Activated CD8-positive, alpha-beta memory T cell treated with anti-CD3 and anti-CD28 coated beads, Interleukin-2, amount 50 U/mL, for 1 hour (primary cell): ENCODE data around the gene CCSAP.
"Not testable (repeated sequence)": the region's sequence is repeated elsewhere in the genome, so short reads cannot be mapped to it uniquely, and the experiment has no call there.

Experiments
- DNase-seq: peaks from one replicate; pipeline ENCODE4 v3.0.0-alpha.2; 2020; ENCODE audit errors: extremely low read depth

The CCSAP gene

DNA sequence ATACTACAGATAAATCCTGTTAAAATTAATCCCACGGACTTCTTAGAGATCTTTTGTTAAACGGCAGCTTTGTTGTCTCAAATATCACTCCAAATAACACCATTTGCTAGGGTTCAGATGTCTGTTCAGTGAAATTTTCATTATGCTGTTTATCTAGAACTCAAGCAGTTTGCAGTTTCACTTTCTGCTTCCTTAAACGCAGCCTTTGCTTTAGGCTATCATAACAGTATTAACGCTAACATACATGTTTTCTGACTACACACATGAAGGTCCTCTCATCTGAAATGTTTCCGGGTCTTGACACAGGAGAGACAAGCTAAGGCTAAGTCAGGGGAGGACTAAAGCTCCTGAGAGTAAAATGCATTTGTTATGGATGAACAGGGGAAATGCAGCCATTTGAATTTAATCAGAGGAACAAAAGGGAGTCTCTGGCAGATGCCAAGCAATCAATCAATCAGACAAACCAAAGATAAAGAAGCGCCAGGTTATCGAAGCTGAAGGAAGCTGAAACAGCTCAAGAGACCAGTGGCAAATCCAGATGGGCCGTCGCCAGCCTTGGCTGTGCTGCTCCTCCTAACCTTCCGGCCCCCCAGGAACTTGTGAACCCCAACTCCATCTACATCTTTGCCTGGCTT is 16.9 kb downstream of the CCSAP start:
- no peak for DNase-seq

DNA sequence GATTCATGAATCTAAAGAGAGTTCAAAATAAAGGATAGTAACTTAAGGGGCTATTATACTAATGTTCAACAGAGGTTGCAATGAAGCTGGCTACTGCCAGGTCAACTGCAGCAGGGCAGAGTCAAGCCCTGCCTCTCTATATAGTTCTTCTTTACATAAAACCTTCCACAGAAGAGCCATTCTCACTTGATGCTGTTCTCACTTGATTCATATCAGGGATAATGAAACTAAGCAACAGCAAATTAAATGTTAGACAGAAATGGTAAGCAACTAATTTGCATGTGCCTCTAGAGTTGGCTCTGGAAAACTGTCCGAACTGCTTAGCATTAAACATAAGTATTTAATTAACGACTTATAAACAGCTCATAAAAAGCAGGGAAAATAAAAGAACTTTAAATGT is 17.4 kb downstream of the CCSAP start:
- no peak for DNase-seq

DNA sequence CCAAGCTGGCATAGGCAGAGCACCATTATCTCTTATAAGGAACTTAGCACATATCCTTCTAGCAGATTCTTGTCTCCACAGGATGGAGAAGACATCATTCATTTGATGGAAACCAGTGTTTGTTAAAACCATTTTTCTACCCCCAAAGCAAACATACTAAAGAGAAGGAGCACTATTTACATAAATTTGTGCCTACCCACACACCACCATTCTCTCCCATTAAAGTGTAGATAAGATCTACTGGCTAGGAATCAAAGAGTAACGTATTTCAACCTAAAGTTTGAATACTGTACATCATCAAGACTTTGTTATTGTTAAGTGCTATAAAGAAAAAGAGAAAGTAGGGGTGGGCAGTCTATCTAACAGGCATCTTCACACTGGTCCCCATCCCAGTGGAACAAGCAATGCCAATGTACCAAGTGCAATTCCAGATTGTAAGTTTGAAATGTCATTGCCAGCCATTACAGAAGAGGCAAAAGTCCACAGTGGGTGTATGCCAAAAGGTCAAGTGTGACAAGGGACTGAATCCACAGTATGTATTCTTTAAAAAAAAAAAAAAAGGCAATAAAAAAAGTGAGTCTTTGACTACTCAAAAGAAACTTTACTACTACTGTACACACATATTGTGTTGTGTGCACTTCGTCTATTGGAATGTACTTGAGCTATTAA is 18.8 kb downstream of the CCSAP start:
- DNase-seq: no peak

DNA sequence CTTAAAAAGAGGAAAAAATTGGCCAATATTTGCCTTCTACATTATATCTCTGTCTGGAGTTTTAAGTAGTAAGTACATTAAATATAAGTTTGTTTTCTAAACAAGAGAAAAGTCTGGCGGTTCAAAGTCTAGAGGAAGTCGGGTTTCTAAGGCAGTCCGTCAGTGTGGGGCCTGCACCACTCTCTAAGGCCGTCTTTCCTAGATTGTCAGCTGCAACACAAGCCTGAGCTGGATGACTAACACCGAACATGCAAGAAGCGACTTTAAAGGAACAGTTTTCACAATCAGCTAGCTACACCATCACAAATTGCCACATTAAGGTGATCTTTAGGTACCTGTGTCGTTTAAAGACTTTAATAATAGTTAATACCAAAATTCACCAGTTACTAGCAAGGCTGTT is 19.6 kb downstream of the CCSAP start:
- DNase-seq: no peak

DNA sequence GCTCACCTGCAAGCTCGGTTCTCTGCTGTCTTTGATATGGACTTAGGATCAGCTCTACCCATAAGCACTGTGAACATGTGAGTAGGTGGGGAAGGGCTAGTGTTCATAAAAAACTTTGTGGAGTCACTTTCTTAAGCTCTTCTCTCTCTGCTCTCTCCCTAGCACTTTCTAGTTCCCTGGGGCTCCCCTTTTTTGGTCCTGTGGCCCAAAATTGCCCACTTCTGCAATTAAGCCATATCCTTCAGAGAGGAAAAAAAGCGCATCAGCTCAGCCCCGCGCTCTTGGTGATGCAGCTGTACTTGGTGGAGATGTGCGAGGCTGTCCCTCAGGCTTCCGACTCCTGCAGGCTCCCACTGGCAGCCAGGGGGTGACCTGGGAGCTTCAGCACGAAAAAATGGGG is 23.4 kb downstream of the CCSAP start:
- no peak for DNase-seq

DNA sequence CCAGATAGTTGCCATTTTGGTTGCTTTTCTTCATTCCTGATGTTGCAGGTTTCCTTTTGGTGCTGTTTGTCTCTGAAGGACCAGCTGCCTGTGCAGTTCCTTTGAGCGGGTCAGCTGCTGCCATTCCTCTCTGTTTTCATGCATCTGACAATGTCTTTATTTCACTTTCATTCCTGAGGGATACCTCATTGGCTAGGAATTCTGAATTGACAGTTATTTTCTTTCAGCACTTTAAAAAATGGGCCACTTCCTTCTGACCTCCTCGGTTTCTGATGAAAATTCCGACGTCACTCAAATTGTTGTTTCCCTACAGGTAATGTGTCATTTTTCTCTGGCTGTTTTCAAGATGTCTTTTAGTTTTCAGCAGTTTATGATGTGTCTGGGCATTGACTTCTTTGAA is 24.8 kb downstream of the CCSAP start:
- DNase-seq: no peak

DNA sequence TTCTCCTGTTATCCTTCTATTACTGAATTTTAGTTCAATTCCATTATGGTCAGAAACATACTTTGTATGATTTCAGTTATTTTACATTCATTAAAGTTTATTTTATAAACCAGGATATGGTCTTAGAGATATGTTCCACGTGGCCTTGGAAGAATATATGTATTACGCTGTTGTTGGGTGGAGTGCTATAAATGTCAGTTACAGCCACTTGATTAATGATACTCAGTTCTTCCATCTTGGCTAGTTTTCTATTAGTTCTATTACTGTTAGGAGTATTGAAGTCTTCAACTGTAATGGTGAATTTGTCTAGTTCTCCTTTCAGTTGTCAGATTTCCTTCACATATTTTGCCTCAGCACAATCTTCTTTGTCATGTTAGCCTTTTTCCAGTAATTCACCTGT is 26.7 kb downstream of the CCSAP start:
- DNase-seq: no peak

DNA sequence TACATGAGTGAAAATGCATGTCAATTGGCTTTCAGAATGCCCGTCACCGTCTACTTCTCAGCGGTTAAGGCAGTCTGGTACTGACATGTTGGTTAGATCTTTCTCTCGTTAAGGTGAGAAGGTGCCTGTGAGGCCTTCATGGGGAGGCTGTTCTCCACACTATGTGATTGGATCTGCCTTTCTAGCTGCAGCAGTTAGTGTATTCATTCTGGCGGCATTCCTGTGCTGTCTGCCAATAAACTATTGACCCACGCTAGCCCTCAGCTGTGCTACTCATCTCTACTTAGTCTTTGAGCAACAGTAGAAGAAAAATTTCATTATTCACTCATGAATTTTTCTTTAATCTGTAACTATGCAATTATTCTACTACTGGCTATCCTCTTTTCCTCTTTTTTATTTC is 32.0 kb downstream of the CCSAP start:
- no peak for DNase-seq

DNA sequence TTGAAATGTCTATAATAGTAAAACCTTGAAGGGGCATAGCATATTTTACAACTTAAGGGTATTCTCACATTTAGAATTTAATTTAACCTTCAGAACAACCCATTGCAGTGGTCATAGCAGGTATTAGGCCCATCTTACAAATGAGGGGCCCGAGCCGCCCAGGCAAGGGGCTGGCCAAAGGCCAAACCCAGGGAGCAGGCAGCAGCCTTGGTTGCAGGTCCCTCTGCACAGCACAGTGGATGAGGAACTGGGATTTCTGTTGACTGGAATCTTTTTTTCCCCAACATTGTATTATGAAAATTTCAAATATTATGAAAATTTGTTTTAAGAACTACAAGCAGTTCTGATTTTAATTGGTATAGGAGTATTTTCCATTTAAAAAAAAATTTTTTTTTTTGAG is 33.2 kb downstream of the CCSAP start:
- no peak for DNase-seq

DNA sequence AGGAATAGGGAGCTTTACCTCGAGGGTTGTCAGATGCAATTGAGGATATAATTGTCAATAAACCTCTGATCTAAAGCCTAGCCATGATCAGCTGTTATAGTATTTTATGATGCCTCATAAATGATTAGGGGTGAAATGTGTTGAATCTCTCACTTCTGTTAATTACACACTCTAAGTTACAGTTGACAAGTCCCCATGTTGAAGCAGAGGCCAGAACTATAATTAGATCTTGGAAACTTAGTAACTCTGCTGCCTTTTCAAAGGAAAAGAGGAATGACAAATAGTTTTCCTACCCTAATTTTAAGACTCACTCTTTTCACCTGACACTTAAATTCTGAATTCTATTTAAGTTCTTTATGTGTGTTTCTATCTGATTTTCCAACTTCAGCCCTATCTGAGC is 33.8 kb downstream of the CCSAP start:
- DNase-seq: no peak

DNA sequence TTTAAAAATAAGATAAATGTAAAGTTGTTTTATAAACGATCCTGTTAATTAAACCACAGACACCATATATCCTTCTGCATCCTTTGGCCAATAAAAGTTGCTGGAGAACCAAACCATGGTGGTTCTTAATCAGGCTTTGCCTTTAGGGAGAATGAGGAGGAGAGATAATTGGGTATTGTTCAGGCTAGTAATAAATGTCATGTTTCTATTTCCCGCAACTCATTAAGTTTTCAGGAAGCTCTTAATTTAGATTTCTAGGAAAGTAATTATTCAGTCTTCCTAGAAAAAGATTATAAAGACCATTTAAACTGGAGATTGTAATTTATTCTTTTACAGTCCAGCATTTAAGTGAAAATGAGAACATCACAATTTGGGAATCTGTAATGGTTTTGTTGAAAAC is 37.5 kb downstream of the CCSAP start:
- no peak for DNase-seq

DNA sequence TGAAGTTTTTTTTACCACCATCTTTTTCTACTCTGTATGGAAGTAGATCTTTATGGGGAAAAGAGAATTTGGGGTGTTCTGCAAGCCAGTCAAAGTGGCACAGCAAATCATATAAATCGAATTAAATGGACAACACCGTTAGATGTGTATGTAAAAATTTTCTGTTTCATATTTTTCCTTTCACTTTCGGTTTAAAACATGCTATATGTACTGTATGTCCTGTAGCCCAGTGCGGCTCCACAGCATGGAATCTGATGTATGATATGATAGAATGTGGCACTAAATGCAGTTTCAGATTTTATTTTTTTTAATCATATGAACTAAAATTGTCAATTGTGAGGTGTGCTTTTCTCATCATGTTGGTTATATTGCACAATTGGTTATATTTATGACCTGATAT is 39.0 kb downstream of the CCSAP start:
- DNase-seq: no peak

DNA sequence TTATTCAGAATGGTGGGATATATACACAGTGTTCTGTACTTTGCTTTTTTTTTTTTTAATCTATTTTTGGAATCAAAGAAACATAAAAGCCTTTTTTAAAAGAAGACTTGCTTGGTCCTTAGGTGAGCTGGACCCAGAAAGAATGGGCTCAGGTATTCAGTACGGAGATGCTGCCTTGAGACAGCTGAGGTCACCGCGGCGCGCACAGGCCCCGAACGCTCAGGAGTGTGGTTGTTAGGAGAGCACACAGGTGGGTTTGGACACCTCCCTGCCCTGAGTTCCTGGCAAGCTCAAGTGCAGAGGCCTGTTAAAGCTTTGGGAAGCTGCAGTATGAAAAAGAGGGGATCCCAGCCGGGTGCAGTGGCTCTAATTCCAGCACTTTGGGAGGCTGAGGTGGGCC is 40.1 kb downstream of the CCSAP start:
- DNase-seq: no peak

DNA sequence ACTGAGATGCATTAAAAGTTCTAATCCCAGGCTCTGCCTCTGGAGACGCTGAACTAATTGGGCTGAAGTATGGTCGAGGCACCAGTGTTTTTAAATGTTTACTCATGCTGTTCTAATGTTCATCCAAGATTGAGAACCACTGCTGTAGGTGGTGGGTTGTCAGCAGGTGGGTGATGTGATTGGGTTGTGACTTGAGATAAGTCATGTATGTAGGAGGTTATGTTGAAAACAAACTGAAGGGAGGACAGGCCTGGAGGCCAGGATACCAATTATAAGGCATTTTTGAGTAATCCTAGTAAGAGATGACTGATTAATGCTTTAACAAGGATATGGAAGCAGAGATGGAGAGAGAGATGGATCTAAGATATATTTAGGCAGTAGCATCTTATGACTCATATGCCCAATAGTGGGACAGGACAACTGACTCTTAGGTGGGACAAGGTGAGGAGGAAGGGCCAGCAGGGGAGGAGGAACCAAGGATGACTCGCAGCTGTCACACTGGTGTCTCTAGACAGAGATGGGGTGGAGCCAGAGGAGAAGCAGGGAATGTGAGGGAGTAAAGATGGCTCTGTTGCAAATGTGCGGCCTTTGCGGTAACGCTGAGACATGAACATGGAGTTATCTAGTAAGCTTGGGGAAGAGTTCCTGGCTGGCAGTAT is 42.6 kb downstream of the CCSAP start:
- DNase-seq: no peak

DNA sequence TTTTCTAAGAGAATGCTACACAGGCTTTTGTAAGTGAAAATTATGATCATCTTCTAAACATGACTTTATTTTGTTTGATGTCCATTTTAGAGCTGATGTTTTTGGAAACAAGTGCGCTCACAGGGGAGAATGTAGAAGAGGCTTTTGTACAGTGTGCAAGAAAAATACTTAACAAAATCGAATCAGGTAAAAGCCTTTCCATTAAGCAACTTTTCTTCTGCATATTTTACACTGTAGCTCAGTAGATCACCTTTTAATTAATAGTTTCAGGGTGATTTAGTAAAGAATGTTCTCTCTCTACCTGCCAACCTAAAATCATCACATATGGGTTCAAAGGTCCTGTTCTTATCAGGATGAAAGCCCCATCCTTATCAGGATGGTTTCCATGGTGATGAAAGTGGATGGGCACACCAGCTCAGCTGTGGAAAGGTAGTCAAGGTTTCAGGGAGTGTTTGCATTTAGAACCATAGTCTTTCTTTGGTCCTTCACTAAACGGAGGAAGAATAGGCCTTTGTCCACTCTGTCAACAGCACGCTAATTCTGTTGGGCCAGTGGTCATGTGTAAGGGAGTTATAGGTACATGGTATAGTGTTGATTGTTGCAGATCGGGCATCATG is 43.9 kb downstream of the CCSAP start:
- DNase-seq: no peak

DNA sequence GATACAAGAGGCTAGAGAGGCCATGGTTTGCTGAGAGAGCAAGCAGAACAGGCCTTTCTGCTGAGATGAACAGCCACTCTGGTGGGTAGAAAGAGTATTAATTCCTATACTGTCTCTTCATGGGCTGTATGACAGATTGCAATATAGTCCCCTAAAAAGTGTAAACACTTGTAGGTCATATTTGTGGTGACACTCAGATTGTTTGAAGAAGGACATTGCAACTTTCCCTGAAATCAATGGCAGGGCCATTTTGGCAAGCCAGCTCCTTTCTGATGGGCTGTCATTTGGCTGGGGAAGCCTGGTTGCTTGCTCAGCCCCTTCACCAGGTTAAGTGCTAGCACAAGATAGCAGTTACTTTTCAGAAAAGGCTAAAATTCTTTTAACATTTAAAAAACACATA is 44.4 kb downstream of the CCSAP start:
- no peak for DNase-seq

DNA sequence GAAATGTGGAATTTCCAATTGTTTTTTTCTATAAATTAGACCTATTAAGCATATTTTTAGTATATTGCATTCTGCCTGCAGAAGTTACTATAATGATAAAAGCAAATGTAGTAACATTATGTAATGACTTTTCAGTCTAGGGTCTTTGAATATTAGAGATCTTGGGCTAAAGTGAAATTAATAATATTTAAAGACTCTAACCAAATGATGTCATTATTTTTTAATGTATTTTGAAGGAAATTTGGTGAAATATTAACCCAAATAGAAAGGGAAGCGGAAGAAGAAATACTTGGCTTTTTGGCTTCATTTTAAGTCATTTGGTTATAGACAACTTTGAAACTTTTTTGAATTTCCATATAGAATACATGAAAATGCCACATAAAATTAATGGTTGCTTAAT is 45.1 kb downstream of the CCSAP start:
- DNase-seq: no peak

DNA sequence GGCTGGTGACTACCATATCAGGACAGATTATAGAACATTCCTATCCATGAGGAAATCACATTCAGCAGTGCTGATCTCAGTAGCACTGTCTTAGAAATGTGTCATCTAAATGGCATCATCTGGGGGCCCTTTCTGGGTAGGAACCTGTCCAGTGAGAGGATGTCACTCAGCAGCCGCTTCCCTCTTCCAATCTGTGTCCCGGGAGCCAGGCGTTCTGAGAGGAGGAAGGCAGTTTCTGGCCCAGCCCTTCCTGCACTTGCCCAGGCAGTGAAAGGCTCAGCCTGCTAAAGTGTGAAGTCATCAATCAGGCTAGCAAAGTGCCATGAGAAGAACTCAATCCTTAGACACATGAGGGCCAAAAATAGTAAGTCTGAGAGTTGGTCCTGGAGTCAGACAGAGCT is 46.3 kb downstream of the CCSAP start:
- DNase-seq: no peak

DNA sequence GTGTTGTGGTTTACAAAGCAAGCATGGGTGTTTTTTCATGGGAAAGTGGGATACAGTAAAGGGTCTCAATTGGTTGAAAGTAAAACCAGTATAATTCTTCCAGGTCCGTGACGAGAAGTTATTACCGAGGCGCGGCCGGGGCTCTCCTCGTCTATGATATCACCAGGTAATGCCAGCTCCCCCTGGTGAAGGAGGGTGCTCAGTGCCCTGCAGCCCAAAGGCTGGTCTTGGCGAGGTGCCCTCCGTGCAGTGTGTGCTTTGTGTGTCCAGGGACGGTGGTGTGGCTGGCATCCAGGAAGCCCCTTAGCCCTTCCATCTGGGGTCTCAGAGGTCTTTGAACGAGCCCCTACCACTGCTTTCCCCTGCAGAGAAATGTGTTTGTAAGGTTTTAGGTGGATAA is 47.1 kb downstream of the CCSAP start:
- DNase-seq: no peak

DNA sequence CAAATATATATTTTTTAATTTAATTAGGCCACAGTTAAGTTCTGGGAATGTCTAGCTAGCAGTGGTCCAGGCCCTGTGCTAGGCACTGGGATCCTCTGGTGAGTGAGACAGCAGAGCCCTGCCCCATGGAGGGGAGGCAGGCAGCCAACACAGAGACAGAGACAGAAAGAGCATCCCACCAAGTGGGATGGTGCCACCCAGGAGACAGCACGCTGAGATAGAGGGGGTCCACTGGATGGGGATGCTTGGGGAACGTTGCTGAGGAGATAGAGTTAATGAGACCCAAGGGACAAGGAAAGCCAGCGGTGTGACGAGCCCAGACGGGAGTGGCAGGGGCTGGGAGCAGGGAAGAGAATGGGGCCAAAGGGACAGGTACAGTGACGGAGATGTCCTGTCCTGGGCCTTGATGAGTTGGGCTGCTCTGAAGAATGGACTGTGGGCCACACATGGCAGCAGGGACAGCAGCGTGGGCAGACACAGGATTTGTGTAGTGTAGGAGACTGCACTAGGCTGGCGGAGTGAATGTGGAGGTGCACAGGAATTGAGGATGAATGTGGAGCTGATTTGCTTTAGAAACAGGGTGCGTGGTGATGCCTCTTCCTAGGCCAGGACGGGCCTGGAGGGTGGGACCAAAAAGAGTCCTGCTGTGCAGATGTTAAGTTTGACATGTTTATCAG is 49.2 kb downstream of the CCSAP start:
- DNase-seq: no peak

DNA sequence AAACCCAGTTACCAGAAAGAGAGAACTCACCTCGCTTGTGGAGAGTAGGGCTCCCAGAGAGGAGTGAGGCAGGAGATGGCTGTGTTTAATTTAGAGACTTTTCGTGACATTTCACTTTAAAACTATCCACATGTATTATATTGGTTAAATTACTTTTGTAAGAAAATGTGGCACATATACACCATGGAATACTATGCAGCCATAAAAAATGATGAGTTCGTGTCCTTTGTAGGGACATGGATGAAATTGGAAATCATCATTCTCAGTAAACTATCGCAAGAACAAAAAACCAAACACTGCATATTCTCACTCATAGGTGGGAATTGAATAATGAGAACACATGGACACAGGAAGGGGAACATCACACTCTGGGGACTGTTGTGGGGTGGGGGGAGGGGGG is 51.2 kb downstream of the CCSAP start:
- not testable (repeated sequence) for DNase-seq

DNA sequence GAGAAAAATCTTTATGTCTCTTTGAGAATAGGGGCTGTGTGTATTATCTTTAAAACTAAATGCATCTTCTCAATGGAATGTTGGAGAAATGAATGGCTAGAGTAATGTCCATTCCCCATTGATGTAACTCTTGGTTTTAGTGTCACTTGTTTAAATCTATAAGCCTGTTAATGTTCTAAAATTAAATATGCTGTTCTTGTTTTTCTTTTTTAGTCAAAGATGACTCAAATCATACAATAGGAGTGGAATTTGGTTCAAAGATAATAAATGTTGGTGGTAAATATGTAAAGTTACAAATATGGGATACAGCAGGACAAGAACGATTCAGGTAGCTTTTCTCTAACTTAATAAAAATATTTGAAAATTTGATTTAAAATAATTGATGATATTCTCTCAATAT is 54.3 kb downstream of the CCSAP start:
- DNase-seq: no peak

DNA sequence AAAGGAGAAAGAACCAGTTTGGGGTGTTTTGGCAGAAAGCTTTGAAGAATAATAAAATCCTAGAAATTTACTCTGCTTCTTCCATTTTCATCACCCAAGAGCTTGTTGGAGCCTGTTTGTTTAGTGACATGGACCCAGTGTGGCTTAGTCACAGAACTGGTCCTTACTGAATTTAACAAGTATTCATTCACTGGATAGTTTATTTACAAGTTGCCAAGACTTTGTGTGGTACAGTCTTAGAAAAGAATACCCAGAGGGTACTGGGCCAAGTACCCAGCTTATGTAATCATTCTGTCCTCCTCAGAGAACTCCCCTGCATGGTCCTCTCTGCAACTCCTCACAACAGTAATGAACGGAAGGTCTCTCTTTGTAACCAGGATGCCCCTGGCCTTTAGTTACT is 55.6 kb downstream of the CCSAP start:
- DNase-seq: no peak
